PC-9 (cell line): ENCODE measurements around the gene ZDHHC9. TPM values are rescaled to one million over a fixed set of nuclear protein-coding genes. Genes with fewer than 3 reads are reported as not detected.

ENCODE experiments used
- BruUV-seq: library from RNA; stranded (reverse); fragments of 400-500 nt; replicated peaks from 2 replicates; lab custom pipeline; 2021; lab: Mats Ljungman, UMichigan
- CTCF ChIA-PET: fragments of 300-600 bp; sonication (Branson Sonifier 250); formaldehyde crosslinking; loops from one replicate; lab custom pipeline; 2022; ENCODE audit warnings: antibody characterized with exemption; lab: Charles Lee
- POLR2A ChIA-PET: fragments of 300-600 bp; sonication (Branson Sonifier 250); formaldehyde crosslinking; loops from one replicate; lab custom pipeline; 2022; ENCODE audit warnings: antibody characterized with exemption; ENCODE audit not compliant: unreplicated experiment; lab: Charles Lee
- DNase-seq, 2 experiments: peaks; one replicate each; pipeline versions ENCODE4 v3.0.0 to v3.0.0-alpha.2; 2015 to 2022; ENCODE audit warnings: mixed read lengths in 1 of 2
- H2AFZ ChIP-seq: fragments of 200-600 bp; sonication (generic); 2 replicates; pipeline ENCODE4 v1.8.1; 2017; ENCODE audit warnings: antibody characterized with exemption
- H3F3A ChIP-seq: fragments of 200-600 bp; sonication (generic); 2 replicates; pipeline ENCODE4 v1.8.1; 2017; ENCODE audit warnings: antibody characterized with exemption, mild to moderate bottlenecking, low read depth; ENCODE audit not compliant: insufficient read depth
- H3K27ac ChIP-seq: fragments of 200-600 bp; sonication (generic); 2 replicates; pipeline ENCODE4 v1.6.1; 2016; ENCODE audit warnings: mixed run types
- H3K27me3 ChIP-seq: fragments of 200-600 bp; sonication (generic); 2 replicates; pipeline ENCODE4 v1.6.1; 2016; ENCODE audit warnings: low read depth, mixed run types; ENCODE audit not compliant: insufficient read depth
- H3K36me3 ChIP-seq: fragments of 200-600 bp; sonication (generic); 2 replicates; pipeline ENCODE4 v1.6.1; 2016; ENCODE audit warnings: low read depth, mixed run types
- H3K4me1 ChIP-seq: fragments of 200-600 bp; sonication (generic); replicated peaks from 2 replicates; pipeline ENCODE4 v1.6.1; 2016; ENCODE audit warnings: mixed run types; ENCODE audit not compliant: insufficient read depth
- H3K4me2 ChIP-seq: fragments of 200-600 bp; sonication (generic); 2 replicates; pipeline ENCODE4 v1.6.1; 2017; ENCODE audit warnings: mixed run types
- H3K4me3 ChIP-seq: fragments of 200-600 bp; sonication (generic); 2 replicates; pipeline ENCODE4 v1.6.1; 2016; ENCODE audit warnings: mixed run types
- H3K79me2 ChIP-seq: fragments of 200-600 bp; sonication (generic); 2 replicates; pipeline ENCODE4 v1.6.1; 2017; ENCODE audit warnings: low read depth, mixed run types
- H3K9me2 ChIP-seq: fragments of 200-600 bp; sonication (generic); 2 replicates; pipeline ENCODE4 v1.8.1; 2017; ENCODE audit warnings: mild to moderate bottlenecking; ENCODE audit not compliant: insufficient read depth
- H3K9me3 ChIP-seq: fragments of 200-600 bp; sonication (generic); 2 replicates; pipeline ENCODE4 v1.8.1; 2016; ENCODE audit warnings: low read depth; ENCODE audit not compliant: insufficient read depth
- H4K20me1 ChIP-seq: fragments of 200-600 bp; sonication (generic); 2 replicates; pipeline ENCODE4 v1.8.1; 2017; ENCODE audit not compliant: insufficient read depth
- EZH2 ChIP-seq: fragments of 200-600 bp; sonication (generic); IDR thresholded peaks from 2 replicates; pipeline ENCODE4 v1.8.0; 2017; ENCODE audit warnings: antibody characterized with exemption, low read depth
- intact Hi-C: fragments of 100-400 bp; cut with micrococcal nuclease; formaldehyde crosslinking; loops from one replicate; pipeline ENCODE4 v1.10.0; 2022; ENCODE audit not compliant: unreplicated experiment
- total RNA-seq: library from RNA; stranded (reverse); gene quantifications from 2 replicates; pipeline ENCODE4 v1.2.3, GENCODE V29; 2021
- TF ChIP-seq, protein P1 (sequence below): fragments of 200-600 bp; sonication (generic); conservative IDR thresholded peaks from 2 replicates; pipeline ENCODE4 v1.6.1; 2017; ENCODE audit warnings: mixed run types, antibody characterized with exemption, mild to moderate bottlenecking, moderate library complexity

ZDHHC9 gene
- total RNA-seq, 1 experiment from 2014 or later: 108 TPM

DNA sequence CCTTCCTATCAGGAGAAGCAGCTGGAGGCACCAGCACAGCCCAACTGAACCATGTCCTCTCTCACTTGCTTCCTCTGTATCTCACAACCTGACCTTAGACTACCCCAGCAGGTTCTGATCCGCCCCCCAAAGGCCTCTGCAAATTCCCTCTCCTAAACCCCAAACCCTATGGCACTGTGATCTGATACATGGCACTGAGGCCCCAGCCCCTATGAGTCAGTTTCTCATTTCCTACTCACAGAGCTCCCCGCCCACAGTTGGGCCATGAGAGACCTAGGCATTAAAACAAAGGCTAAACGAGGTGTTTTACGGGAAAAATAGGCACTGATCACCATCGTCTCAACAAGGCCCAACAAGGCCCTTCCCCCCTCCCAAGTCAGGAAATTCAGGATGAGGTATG, 44.8 kb downstream of the ZDHHC9 start:
- no peak overlapping the region for H3K4me3 ChIP-seq
- BruUV-seq: no TSS peak
- no peaks in the 10 kb centered on the region for H4K20me1 ChIP-seq
- intact Hi-C loops: no loop called here
- no peak for DNase-seq
- ChIA-PET CTCF (no interaction called here), POLR2A (no interaction called here)
- H3K36me3 ChIP-seq: 0 out of 2 replicates have a peak, but pooled peaks cover under 1% of the 10 kb centered on the region
- no peak overlapping the region for H3K4me2 ChIP-seq
- H3K79me2 ChIP-seq: no peaks in the 10 kb centered on the region
- no peaks in the 10 kb centered on the region for H3K4me1 ChIP-seq
- 0 out of 2 replicates have a peak, but pooled peaks cover 8% of the 10 kb centered on the region for H3F3A ChIP-seq
- H3K9me2 ChIP-seq: no peaks in the 10 kb centered on the region
- H3K27me3 ChIP-seq: no peaks in the 10 kb centered on the region
- TF ChIP-seq, protein P1, sequence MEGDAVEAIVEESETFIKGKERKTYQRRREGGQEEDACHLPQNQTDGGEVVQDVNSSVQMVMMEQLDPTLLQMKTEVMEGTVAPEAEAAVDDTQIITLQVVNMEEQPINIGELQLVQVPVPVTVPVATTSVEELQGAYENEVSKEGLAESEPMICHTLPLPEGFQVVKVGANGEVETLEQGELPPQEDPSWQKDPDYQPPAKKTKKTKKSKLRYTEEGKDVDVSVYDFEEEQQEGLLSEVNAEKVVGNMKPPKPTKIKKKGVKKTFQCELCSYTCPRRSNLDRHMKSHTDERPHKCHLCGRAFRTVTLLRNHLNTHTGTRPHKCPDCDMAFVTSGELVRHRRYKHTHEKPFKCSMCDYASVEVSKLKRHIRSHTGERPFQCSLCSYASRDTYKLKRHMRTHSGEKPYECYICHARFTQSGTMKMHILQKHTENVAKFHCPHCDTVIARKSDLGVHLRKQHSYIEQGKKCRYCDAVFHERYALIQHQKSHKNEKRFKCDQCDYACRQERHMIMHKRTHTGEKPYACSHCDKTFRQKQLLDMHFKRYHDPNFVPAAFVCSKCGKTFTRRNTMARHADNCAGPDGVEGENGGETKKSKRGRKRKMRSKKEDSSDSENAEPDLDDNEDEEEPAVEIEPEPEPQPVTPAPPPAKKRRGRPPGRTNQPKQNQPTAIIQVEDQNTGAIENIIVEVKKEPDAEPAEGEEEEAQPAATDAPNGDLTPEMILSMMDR: no peak
- no peak for TF ChIP-seq EZH2
- no peaks in the 10 kb centered on the region for H3K9me3 ChIP-seq
- no peak overlapping the region for H3K27ac ChIP-seq
- H2AFZ ChIP-seq: no peak overlapping the region

DNA sequence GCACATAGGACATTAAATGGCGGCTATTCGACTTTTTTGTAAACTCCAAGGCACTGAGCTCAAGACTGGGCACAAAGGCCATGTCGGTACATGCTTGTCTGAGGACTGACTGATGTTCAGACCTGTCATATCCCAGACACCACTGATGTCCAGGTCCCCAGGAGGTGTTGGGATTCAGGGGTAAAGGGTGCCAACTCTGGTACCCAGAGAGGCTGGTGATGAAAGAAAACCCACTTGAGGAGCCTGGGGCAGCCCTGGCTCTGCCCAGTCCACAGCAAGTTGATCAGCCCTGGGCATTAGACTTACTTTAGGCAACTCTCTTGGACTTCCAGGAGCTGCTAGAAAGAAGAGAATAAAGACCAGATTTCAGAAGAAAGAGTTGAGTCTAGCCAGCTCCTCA, 45.2 kb downstream of the ZDHHC9 start:
- no peaks in the 10 kb centered on the region for H4K20me1 ChIP-seq
- H3K4me3 ChIP-seq: no peak overlapping the region
- H3K9me3 ChIP-seq: no peaks in the 10 kb centered on the region
- H3K4me2 ChIP-seq: no peak overlapping the region
- no peak for TF ChIP-seq EZH2
- TF ChIP-seq, protein P1: no peak
- H3K9me2 ChIP-seq: no peaks in the 10 kb centered on the region
- H3K79me2 ChIP-seq: no peaks in the 10 kb centered on the region
- intact Hi-C loops: no loop called here
- no peak for DNase-seq
- POLR2A ChIA-PET: no interaction called here
- no peaks in the 10 kb centered on the region for H3K36me3 ChIP-seq
- H3F3A ChIP-seq: 0 out of 2 replicates have a peak, but pooled peaks cover 8% of the 10 kb centered on the region
- no TSS peak for BruUV-seq
- H3K4me1 ChIP-seq: no peaks in the 10 kb centered on the region
- no peaks in the 10 kb centered on the region for H3K27me3 ChIP-seq
- H2AFZ ChIP-seq: no peak overlapping the region
- CTCF ChIA-PET: no interaction called here
- no peak overlapping the region for H3K27ac ChIP-seq

DNA sequence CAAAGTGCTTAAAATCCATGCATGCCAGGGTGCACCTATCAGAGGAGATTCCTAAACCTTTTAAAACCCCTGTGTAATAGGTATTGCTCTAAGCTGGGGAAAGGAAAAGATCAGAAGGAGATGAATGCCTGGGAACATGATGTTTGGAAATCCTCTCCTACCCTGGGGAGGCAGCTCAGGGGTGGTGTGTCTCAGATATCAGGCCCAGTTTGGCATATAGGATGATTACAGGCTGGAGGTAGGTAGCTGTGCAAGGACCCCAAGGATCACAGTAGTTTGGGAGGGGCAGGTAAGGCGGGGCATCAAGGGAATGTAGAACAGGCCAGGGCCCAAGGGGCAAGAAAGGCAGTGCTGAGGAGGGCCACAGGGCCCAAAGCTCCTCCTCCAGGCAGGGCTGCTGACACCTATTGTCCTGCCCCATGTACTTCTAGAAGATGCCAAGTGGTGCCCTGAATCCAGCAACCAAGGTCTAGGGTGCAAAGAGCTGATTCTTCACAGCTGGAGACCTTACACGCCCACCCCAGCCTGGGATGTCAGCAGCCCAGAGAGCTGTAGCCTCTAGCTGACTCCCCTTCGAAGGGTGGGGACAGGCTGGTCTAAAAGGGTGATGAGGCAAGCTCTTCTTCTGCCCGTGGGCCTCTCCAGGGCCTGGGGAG, 46.3 kb downstream of the ZDHHC9 start:
- POLR2A ChIA-PET: no interaction called here
- Histone ChIP-seq H2AFZ (no peak overlapping the region), H3F3A (0 out of 2 replicates have a peak, but pooled peaks cover 8% of the 10 kb centered on the region), H4K20me1 (no peaks in the 10 kb centered on the region), H3K27ac (no peak overlapping the region), H3K36me3 (no peaks in the 10 kb centered on the region), H3K4me2 (no peak overlapping the region), H3K4me1 (no peaks in the 10 kb centered on the region), H3K27me3 (no peaks in the 10 kb centered on the region), H3K9me3 (no peaks in the 10 kb centered on the region), H3K9me2 (no peaks in the 10 kb centered on the region), H3K79me2 (no peaks in the 10 kb centered on the region), H3K4me3 (no peak overlapping the region)
- CTCF ChIA-PET: interaction anchor here (0.6 kb wide), 1 partner anchor 275 kb away, joined by 5 read pairs; no protein-coding TSS in a partner anchor
- DNase-seq: no peak
- no TSS peak for BruUV-seq
- intact Hi-C loops: no loop called here
- TF ChIP-seq, protein P1: no peak
- TF ChIP-seq EZH2: no peak
